Central memory CD8-positive, alpha-beta T cell (primary cell): ENCODE results near the gene YIPF3.
"Not testable (repeated sequence)": the region's sequence is repeated elsewhere in the genome, so short reads cannot be mapped to it uniquely, and the experiment has no call there.

Experiments
- ATAC-seq: fragments of 150-1000 bp; cut with Tn5 transposase; replicated peaks from 2 replicates; pipeline ENCODE4 v1.10.0; 2022; ENCODE audit warnings: mild to moderate bottlenecking, moderate FRiP score, moderate number of reproducible peaks; ENCODE audit not compliant: poor library complexity, severe bottlenecking; ENCODE audit errors: extremely low read depth
- DNase-seq, 2 donors: peaks; one replicate each; pipeline ENCODE4 v3.0.0; 2021; ENCODE audit warnings: low spot score in 2 of 2
- H3K27ac Mint-ChIP-seq: one replicate; pipeline ENCODE4 v1.8.0; 2022; ENCODE audit warnings: low read depth, mild to moderate bottlenecking, moderate library complexity, mixed read lengths
- H3K27me3 Mint-ChIP-seq: one replicate; pipeline ENCODE4 v1.8.0; 2022; ENCODE audit warnings: mixed read lengths
- H3K36me3 Mint-ChIP-seq: one replicate; pipeline ENCODE4 v1.8.0; 2022; ENCODE audit warnings: mild to moderate bottlenecking, moderate library complexity, mixed read lengths; ENCODE audit not compliant: insufficient read depth
- H3K4me1 Mint-ChIP-seq: one replicate; pipeline ENCODE4 v1.8.0; 2022; ENCODE audit warnings: mixed read lengths
- H3K4me3 Mint-ChIP-seq: one replicate; pipeline ENCODE4 v1.8.0; 2022; ENCODE audit warnings: mild to moderate bottlenecking, moderate library complexity, mixed read lengths
- H3K9me3 Mint-ChIP-seq: one replicate; pipeline ENCODE4 v1.8.0; 2022; ENCODE audit warnings: mixed read lengths

YIPF3 gene

GRCh38 chr6:43478008-43478372 is 38.7 kb downstream of the YIPF3 start:
- ATAC-seq (peak; percentile 27), DNase-seq (no peak)
- Mint-ChIP-seq H3K27ac (peak overlapping the region; percentile 100), H3K4me3 (peak overlapping the region; percentile 97), H3K9me3 (no peaks in the 10 kb centered on the region), H3K27me3 (no peaks in the 10 kb centered on the region), H3K4me1 (peaks cover 42% of the 10 kb centered on the region), H3K36me3 (peaks cover 7% of the 10 kb centered on the region)

- Mint-ChIP-seq H3K9me3 (no peaks in the 10 kb centered on the region), H3K4me3 (peak within 1 kb of the TSS; percentile 97), H3K27ac (peak within 1 kb of the TSS; percentile 100), H3K27me3 (no peaks in the 10 kb centered on the region), H3K36me3 (peaks cover 7% of the 10 kb centered on the region), H3K4me1 (peaks cover 40% of the 10 kb centered on the region)
- peak; percentile 93 to 95 for DNase-seq
- ATAC-seq: peak; percentile 97
Observed at GRCh38 chr6:43477235-43478007, 39.3 kb downstream of the YIPF3 start, which contains the start of gene TJAP1. TSS of gene TJAP1 (plus strand) at chr6:43477570. CDS start at chr6:43499002, 21,432 bp downstream.

DNA sequence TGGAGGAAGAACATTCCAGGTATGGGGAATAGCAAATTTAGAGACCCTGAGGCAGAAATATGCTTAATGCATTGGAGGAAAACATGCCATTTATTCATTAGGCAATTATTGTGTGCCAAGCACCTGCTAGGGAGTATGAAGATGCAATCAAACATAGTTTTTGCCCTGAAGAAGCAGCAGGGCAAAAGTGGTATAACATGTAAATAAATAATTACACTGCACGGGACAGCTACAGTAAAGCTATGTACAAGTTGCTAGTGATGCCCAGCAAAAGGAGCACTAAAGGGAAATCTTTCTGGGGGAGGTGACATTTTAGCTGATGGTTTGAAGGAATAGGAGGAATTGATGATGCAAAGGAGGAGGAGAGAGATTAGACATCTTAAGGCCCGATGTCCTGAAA is 40.0 kb downstream of the YIPF3 start:
- Mint-ChIP-seq H3K27me3 (no peaks in the 10 kb centered on the region), H3K36me3 (peaks cover 7% of the 10 kb centered on the region), H3K9me3 (no peaks in the 10 kb centered on the region), H3K27ac (peak overlapping the region; percentile 100), H3K4me1 (peaks cover 33% of the 10 kb centered on the region), H3K4me3 (peak overlapping the region; percentile 97)
- ATAC-seq (peak; percentile 54), DNase-seq (no peak)

GRCh38 chr6:43475516-43475915 is 41.2 kb downstream of the YIPF3 start:
- Mint-ChIP-seq H3K4me3 (no peak overlapping the region), H3K27ac (no peak overlapping the region)
- ATAC-seq: no peak

DNA sequence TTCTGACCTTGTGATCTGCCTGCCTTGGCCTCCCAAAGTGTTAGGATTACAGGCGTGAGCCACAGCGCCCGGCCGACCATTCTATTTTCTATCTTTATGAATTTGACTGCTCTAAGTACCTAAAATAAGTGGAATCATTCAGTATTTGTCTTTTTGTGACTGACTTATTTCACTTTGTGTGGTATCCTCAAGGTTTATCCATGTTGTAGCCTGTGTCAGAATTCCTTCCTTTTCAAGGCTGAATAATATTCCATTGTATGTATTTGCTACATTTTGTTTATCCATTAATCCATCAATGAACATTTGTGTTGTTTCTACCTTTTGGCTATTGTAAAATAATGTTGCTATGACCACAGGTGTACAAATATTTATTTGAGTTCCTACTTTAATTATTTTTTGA is 44.2 kb downstream of the YIPF3 start:
- Mint-ChIP-seq H3K27me3 (peaks cover 24% of the 10 kb centered on the region), H3K36me3 (peaks cover 2% of the 10 kb centered on the region), H3K4me1 (peaks cover 11% of the 10 kb centered on the region), H3K27ac (no peak overlapping the region), H3K9me3 (no peaks in the 10 kb centered on the region), H3K4me3 (no peak overlapping the region)
- DNase-seq (no peak), ATAC-seq (no peak)

More at GRCh38 chr6:43475516-43475915, 41.2 kb downstream of the YIPF3 start:
- no peak for DNase-seq
- peaks cover 30% of the 10 kb centered on the region for H3K4me1 Mint-ChIP-seq
- peaks cover 7% of the 10 kb centered on the region for H3K36me3 Mint-ChIP-seq
- H3K27me3 Mint-ChIP-seq: no peaks in the 10 kb centered on the region
- H3K9me3 Mint-ChIP-seq: no peaks in the 10 kb centered on the region

DNA sequence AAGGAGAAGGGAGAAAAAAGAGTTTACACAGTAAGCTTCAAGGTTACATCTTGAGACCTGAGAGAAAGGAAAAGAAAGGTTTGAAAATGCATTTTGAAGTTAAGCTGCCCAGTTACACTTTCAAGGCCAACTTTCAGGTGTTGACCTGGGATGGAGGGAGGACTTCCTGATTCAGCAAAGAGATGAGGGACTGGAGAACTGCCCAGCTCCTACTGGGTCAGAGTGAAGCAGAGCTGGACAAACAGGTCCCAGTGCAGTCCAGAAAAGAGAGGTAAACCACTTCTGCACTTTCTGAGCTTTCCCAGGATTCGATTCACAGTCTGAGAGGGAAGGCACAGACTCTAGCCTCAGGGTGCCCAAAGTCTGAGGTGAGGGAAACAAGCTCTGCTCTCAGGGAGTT is 45.3 kb downstream of the YIPF3 start:
- H3K27ac Mint-ChIP-seq: no peak overlapping the region
- no peaks in the 10 kb centered on the region for H3K36me3 Mint-ChIP-seq
- no peaks in the 10 kb centered on the region for H3K4me1 Mint-ChIP-seq
- H3K27me3 Mint-ChIP-seq: peaks cover 35% of the 10 kb centered on the region
- no peak overlapping the region for H3K4me3 Mint-ChIP-seq
- H3K9me3 Mint-ChIP-seq: no peaks in the 10 kb centered on the region
- ATAC-seq (no peak), DNase-seq (no peak)

DNA sequence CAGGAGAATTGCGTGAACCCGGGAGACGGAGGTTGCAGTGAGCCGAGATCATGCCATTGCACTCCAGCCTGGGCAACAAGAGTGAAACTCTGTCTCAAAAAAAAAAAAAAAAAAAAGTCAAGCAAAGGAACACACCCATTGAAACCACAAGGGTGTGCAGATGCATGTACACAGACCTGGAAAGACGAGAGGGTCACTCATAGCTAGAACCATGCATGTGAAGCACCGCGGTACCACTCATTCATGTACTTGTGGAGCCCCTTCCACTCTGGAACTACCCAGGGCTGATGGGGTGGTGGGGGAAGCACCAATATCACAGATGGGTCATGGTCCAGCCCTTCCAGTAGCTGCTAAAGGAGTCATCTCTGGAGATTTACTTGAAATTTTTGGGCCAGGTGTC is 46.8 kb downstream of the YIPF3 start:
- no peaks in the 10 kb centered on the region for H3K36me3 Mint-ChIP-seq
- peaks cover 37% of the 10 kb centered on the region for H3K27me3 Mint-ChIP-seq
- no peak for ATAC-seq
- H3K4me3 Mint-ChIP-seq: no peak overlapping the region
- no peak overlapping the region for H3K27ac Mint-ChIP-seq
- DNase-seq: no peak
- H3K4me1 Mint-ChIP-seq: no peaks in the 10 kb centered on the region
- no peaks in the 10 kb centered on the region for H3K9me3 Mint-ChIP-seq

DNA sequence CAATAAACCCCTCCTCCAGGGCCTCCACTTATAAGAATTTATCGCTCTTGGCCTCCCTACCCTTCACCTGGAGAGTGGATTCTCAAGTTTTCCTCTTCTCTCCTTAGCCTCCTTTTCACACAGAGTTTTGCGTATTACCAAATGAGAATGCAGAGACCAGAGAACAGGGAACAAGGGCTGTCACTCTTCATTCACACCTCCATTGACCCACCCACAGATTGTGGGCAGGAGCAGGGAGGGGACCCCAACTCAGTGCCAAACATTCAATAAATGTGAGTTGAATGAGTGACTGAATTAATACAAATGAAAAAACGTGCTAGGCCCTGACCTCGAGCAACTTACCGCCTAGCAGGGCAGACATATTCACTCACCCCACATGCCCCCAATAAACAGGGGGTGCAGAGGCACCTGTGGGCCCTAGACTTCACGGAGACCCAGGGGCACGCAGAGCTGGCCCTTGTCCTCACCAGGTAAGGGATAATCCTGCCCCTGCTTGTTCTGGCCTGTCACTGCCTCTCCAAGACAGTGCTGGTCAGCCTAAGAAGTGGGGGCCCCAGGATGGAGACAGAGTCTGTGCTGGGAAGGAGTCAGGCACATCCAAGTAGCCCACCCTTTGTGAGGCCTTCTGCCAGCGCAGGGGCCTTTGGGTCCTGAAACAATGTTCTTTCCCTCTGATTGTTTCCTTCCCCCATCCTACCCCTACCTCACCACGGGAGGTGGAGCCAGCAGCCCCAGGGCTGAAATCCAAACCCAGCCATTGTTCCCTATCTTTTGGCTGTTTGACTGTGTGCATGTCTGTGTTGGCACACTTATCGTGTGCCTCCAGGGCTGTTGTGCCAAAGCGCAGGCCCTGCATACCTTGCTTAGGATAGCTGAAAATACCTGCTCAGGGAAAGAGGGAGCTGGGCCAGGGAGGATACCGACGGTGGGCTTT is 47.7 kb downstream of the YIPF3 start:
- no peaks in the 10 kb centered on the region for H3K36me3 Mint-ChIP-seq
- H3K4me1 Mint-ChIP-seq: no peaks in the 10 kb centered on the region
- no peak overlapping the region for H3K4me3 Mint-ChIP-seq
- DNase-seq (no peak), ATAC-seq (no peak)
- H3K9me3 Mint-ChIP-seq: no peaks in the 10 kb centered on the region
- H3K27me3 Mint-ChIP-seq: peaks cover 37% of the 10 kb centered on the region
- no peak overlapping the region for H3K27ac Mint-ChIP-seq

DNA sequence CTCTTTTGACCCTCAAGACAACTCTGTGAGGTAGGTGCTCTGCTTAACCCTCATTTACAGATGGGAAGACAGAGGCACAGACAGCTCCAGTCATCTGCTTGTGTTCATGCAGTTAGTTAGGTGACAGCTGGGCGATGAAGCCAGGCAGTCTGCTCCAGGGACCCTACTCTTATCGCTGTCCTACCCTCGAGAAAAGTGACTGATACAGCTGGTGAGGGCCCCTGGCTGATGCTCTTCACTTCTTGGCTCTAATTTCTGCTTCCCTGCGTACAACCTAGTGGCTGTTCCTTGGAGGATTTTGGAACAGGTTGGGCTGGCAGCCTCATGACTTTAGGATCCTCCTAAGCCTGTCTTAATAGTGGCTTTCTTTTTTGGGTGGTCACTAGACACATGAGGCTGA is 48.5 kb downstream of the YIPF3 start:
- DNase-seq (no peak), ATAC-seq (no peak)
- H3K9me3 Mint-ChIP-seq: no peaks in the 10 kb centered on the region
- peaks cover 40% of the 10 kb centered on the region for H3K27me3 Mint-ChIP-seq
- H3K36me3 Mint-ChIP-seq: no peaks in the 10 kb centered on the region
- no peak overlapping the region for H3K27ac Mint-ChIP-seq
- no peak overlapping the region for H3K4me3 Mint-ChIP-seq
- H3K4me1 Mint-ChIP-seq: no peaks in the 10 kb centered on the region

- H3K9me3 Mint-ChIP-seq: no peaks in the 10 kb centered on the region
- H3K27me3 Mint-ChIP-seq: peaks cover 45% of the 10 kb centered on the region
- H3K4me3 Mint-ChIP-seq: no peak overlapping the region
- no peaks in the 10 kb centered on the region for H3K4me1 Mint-ChIP-seq
- DNase-seq (no peak), ATAC-seq (no peak)
- no peaks in the 10 kb centered on the region for H3K36me3 Mint-ChIP-seq
- no peak overlapping the region for H3K27ac Mint-ChIP-seq
Observed at GRCh38 chr6:43467752-43468151, 49.0 kb downstream of the YIPF3 start.

DNA sequence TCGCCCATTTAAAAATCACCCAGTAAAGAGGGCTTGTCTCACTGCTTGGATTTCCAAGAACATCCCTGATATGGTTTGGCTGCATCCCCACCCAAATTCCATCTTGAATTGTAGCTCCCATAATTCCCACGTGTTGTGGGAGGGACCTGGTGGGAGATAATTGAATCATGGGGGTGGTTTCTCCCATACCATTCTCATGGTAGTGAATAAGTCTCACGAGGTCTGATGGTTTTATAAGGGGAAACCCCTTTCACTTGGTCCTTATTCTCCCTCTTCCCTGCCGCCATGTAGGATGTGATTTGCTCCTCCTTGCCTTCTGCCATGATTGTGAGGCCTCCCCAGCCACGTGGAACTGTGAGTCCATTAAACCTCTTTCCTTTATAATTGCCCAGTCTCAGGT is 49.5 kb downstream of the YIPF3 start:
- ATAC-seq, H3K9me3 Mint-ChIP-seq: not testable (repeated sequence)

GRCh38 chr6:43465948-43466347 is 50.8 kb downstream of the YIPF3 start:
- ATAC-seq (no peak), DNase-seq (no peak)
- H3K9me3 Mint-ChIP-seq: no peaks in the 10 kb centered on the region
- peaks cover 60% of the 10 kb centered on the region for H3K27me3 Mint-ChIP-seq
- no peak overlapping the region for H3K27ac Mint-ChIP-seq
- peaks cover 2% of the 10 kb centered on the region for H3K36me3 Mint-ChIP-seq
- no peaks in the 10 kb centered on the region for H3K4me1 Mint-ChIP-seq
- H3K4me3 Mint-ChIP-seq: no peak overlapping the region

More for the DNA sequence above, 49.5 kb downstream of the YIPF3 start:
- H3K36me3 Mint-ChIP-seq, H3K4me3 Mint-ChIP-seq, DNase-seq, H3K27ac Mint-ChIP-seq, H3K4me1 Mint-ChIP-seq: not testable (repeated sequence)
- peaks cover 50% of the 10 kb centered on the region for H3K27me3 Mint-ChIP-seq
